ENCODE measurements around the gene RYR2. TPM values are rescaled to one million over a fixed set of nuclear protein-coding genes. Genes with fewer than 3 reads are reported as not detected.

Gene RYR2
- total and polyA plus RNA-seq, 8 donors: 1.6 to 6.9 (median 4.4) TPM

- WGBS, 2 donors: 48 to 63% methylated on average over 2 of the region's 2 CpGs
- H3K27me3 ChIP-seq: no peaks in the 10 kb centered on the region
- intact Hi-C loops (cut with DNase I): no loop called here
These were observed 721.8 kb downstream of the RYR2 start for GRCh38 chr1:237763751-237764150.

GRCh38 chr1:237769916-237770315 is 727.9 kb downstream of the RYR2 start:
- no peak overlapping the region for H3K27ac ChIP-seq
- 75% methylated on average over 2 of the region's 2 CpGs for WGBS, 2 donors

More at GRCh38 chr1:237763751-237764150, 721.8 kb downstream of the RYR2 start:
- Histone ChIP-seq H3K27ac (no peak overlapping the region), H3K36me3 (no peaks in the 10 kb centered on the region), H3K9me3 (no peaks in the 10 kb centered on the region), H3K4me3 (no peak overlapping the region), H3K4me1 (peaks cover 0 to 7% (median 0%) of the 10 kb centered on the region in 3 donors)
- DNase-seq: no peak
- TF ChIP-seq CTCF (IDR thresholded peaks at IDR 0.05): no peak
- no peak for FAIRE-seq
- no peak for ATAC-seq

GRCh38 chr1:237772009-237772408 is 730.0 kb downstream of the RYR2 start:
- WGBS, 2 donors: 27 to 35% methylated on average over 3 of the region's 3 CpGs
- Histone ChIP-seq H3K4me1 (peaks cover 0 to 7% (median 0%) of the 10 kb centered on the region in 3 donors), H3K36me3 (no peaks in the 10 kb centered on the region), H3K4me3 (no peak overlapping the region), H3K27me3 (no peaks in the 10 kb centered on the region), H3K9me3 (no peaks in the 10 kb centered on the region), H3K27ac (no peak overlapping the region)
- intact Hi-C loops (cut with DNase I): no loop called here
- ATAC-seq: no peak
- TF ChIP-seq CTCF (IDR thresholded peaks at IDR 0.05): no peak
- no peak for FAIRE-seq
- no peak for DNase-seq

More at GRCh38 chr1:237769916-237770315, 727.9 kb downstream of the RYR2 start:
- no peaks in the 10 kb centered on the region for H3K36me3 ChIP-seq
- FAIRE-seq (no peak), ATAC-seq (no peak), DNase-seq (no peak)
- TF ChIP-seq CTCF (IDR thresholded peaks at IDR 0.05): no peak
- H3K9me3 ChIP-seq: no peaks in the 10 kb centered on the region
- no peaks in the 10 kb centered on the region for H3K27me3 ChIP-seq
- no peak overlapping the region for H3K4me3 ChIP-seq
- peaks cover 0 to 7% (median 0%) of the 10 kb centered on the region in 3 donors for H3K4me1 ChIP-seq
- intact Hi-C loops (cut with DNase I): no loop called here

GRCh38 chr1:237774246-237774645 is 732.3 kb downstream of the RYR2 start:
- no peaks in the 10 kb centered on the region for H3K27me3 ChIP-seq
- peaks cover 0 to 7% (median 0%) of the 10 kb centered on the region in 3 donors for H3K4me1 ChIP-seq
- ATAC-seq (peak in 1 of 4 donors; percentile 30), FAIRE-seq (no peak), DNase-seq (no peak)
- intact Hi-C loops (cut with DNase I): no loop called here
- WGBS, 2 donors: 80 to 83% methylated on average over 4 of the region's 4 CpGs
- TF ChIP-seq CTCF (IDR thresholded peaks at IDR 0.05): no peak
- H3K36me3 ChIP-seq: no peaks in the 10 kb centered on the region
- H3K9me3 ChIP-seq: no peaks in the 10 kb centered on the region
- no peak overlapping the region for H3K27ac ChIP-seq
- H3K4me3 ChIP-seq: no peak overlapping the region

- H3K9me3 ChIP-seq: no peaks in the 10 kb centered on the region
- DNase-seq (no peak), FAIRE-seq (no peak), ATAC-seq (no peak)
- no peak for TF ChIP-seq CTCF (IDR thresholded peaks at IDR 0.05)
- H3K4me1 ChIP-seq: no peaks in the 10 kb centered on the region
- no peak overlapping the region for H3K4me3 ChIP-seq
- intact Hi-C loops (cut with DNase I): no loop called here
- H3K36me3 ChIP-seq: no peaks in the 10 kb centered on the region
- H3K27ac ChIP-seq: no peak overlapping the region
- H3K27me3 ChIP-seq: no peaks in the 10 kb centered on the region
- WGBS, 2 donors: 78 to 84% methylated on average over 3 of the region's 3 CpGs
These were observed 737.4 kb downstream of the RYR2 start for GRCh38 chr1:237779356-237779755.

Data from pancreas (tissue), 10 donors.